GM12878 (cell line): ENCODE results near the gene PHF3. TPM values are rescaled to one million over a fixed set of nuclear protein-coding genes. Genes with fewer than 3 reads are reported as not detected.

Experiments
- ATAC-seq: fragments of 200-7000 bp; cut with Tn5 transposase; 3 replicates; pipeline ENCODE4 v1.9.1; 2020; ENCODE audit warnings: mild to moderate bottlenecking, moderate library complexity
- BruUV-seq: library from RNA; stranded (reverse); fragments of 400-500 nt; replicated peaks from 2 replicates; lab custom pipeline; 2021; lab: Mats Ljungman, UMichigan
- CTCF ChIA-PET: fragments of 300-600 bp; sonication (Branson Sonifier 250); formaldehyde crosslinking; extraction: SDS; loops from one replicate; lab custom pipeline; 2021; ENCODE audit warnings: inconsistent platforms; lab: Yijun Ruan, JAX
- POLR2A ChIA-PET: fragments of 350-600 bp; formaldehyde crosslinking; extraction: SDS; loops from one replicate; lab custom pipeline; 2021; ENCODE audit warnings: inconsistent platforms; lab: Charles Lee
- RAD21 ChIA-PET: fragments of 300-600 bp; sonication (Branson Sonifier 250); formaldehyde crosslinking; loops from one replicate; lab custom pipeline; 2023; ENCODE audit warnings: antibody characterized with exemption; ENCODE audit not compliant: unreplicated experiment; lab: Charles Lee
- SMC1A ChIA-PET: fragments of 300-600 bp; sonication (Branson Sonifier 250); formaldehyde crosslinking; loops from one replicate; lab custom pipeline; 2023; ENCODE audit not compliant: unreplicated experiment, uncharacterized antibody; lab: Charles Lee
- DNase-seq: peaks from one replicate; pipeline ENCODE4 v3.0.0-alpha.2; 2011; ENCODE audit warnings: low read depth, low spot score
- FAIRE-seq: peaks from 3 replicates; lab custom pipeline; 2011; peaks lifted over from hg19 to GRCh38; lab: Jason Lieb, UNC
- H2AFZ ChIP-seq: 2 replicates; pipeline ENCODE4 v1.6.0; 2011; ENCODE audit warnings: low read depth, low read length, control low read depth; ENCODE audit not compliant: control insufficient read depth
- H3K27ac ChIP-seq: 2 replicates; pipeline ENCODE4 v1.5.1; 2011; ENCODE audit warnings: control low read depth; ENCODE audit not compliant: control insufficient read depth, insufficient read depth
- H3K27me3 ChIP-seq, 2 experiments: replicated peaks in 1 of 2; 2 replicates each; pipeline versions ENCODE4 v1.6.0 to v1.6.1; 2011; ENCODE audit warnings: low read length in 1 of 2; ENCODE audit not compliant: control insufficient read depth in 2 of 2, insufficient read depth in 2 of 2
- H3K36me3 ChIP-seq, 2 experiments: 2 replicates each; pipeline ENCODE4 v1.5.1; 2011; ENCODE audit warnings: low read length in 1 of 2; ENCODE audit not compliant: control insufficient read depth in 2 of 2, insufficient read depth in 2 of 2
- H3K4me1 ChIP-seq: 2 replicates; pipeline ENCODE4 v1.6.1; 2011; ENCODE audit warnings: mild to moderate bottlenecking, low read length, moderate library complexity, mixed read lengths; ENCODE audit not compliant: control insufficient read depth, insufficient read depth
- H3K4me2 ChIP-seq: 2 replicates; pipeline ENCODE4 v1.6.0; 2011; ENCODE audit warnings: control low read depth; ENCODE audit not compliant: control insufficient read depth, insufficient read depth
- H3K4me3 ChIP-seq: fragments of 200-600 bp; sonication (generic); 2 replicates; pipeline ENCODE4 v1.5.1; 2016
- H3K79me2 ChIP-seq: 2 replicates; pipeline ENCODE4 v1.6.0; 2011; ENCODE audit warnings: low read length; ENCODE audit not compliant: control insufficient read depth, insufficient read depth
- H3K9ac ChIP-seq: 2 replicates; pipeline ENCODE4 v1.8.0; 2011; ENCODE audit warnings: low read length, control low read depth, mixed read lengths; ENCODE audit not compliant: control insufficient read depth, insufficient read depth
- H3K9me3 ChIP-seq: replicated peaks from 3 replicates; pipeline ENCODE4 v1.5.1; 2011; ENCODE audit warnings: mild to moderate bottlenecking, low read length; ENCODE audit not compliant: control insufficient read depth, insufficient read depth
- H4K20me1 ChIP-seq: 2 replicates; pipeline ENCODE4 v1.6.0; 2011; ENCODE audit not compliant: control insufficient read depth, insufficient read depth
- CEBPZ ChIP-seq: fragments of 150-350 bp; IDR thresholded peaks from 2 replicates; pipeline ENCODE4 v1.6.1; 2016; ENCODE audit warnings: low read depth, low read length
- ESRRA ChIP-seq: IDR thresholded peaks from 2 replicates; pipeline ENCODE4 v1.6.1; 2012; ENCODE audit warnings: mild to moderate bottlenecking, low read length, improper control_type of control experiment
- MEF2A ChIP-seq: IDR thresholded peaks from 2 replicates; pipeline ENCODE4 v1.6.1; 2011; ENCODE audit warnings: low read depth, mild to moderate bottlenecking, low read length, moderate library complexity; ENCODE audit not compliant: insufficient read depth
- RUNX3 ChIP-seq: IDR thresholded peaks from 2 replicates; pipeline ENCODE4 v1.6.1; 2012; ENCODE audit warnings: low read length, inconsistent platforms
- ZNF622 ChIP-seq: fragments of 450-650 bp; IDR thresholded peaks from 2 replicates; pipeline ENCODE4 v1.6.1; 2017; ENCODE audit warnings: mild to moderate bottlenecking, inconsistent platforms
- in situ Hi-C: fragments of 300-500 bp; cut with MboI; formaldehyde crosslinking; loops from 9 replicates; pipeline ENCODE4 v1.14.3; 2018; ENCODE audit warnings: mixed read lengths
- intact Hi-C: fragments of 100-400 bp; cut with micrococcal nuclease; formaldehyde crosslinking; loops from one replicate; pipeline ENCODE4 v1.14.2; 2022; ENCODE audit not compliant: unreplicated experiment
- polyA plus RNA-seq, 11 experiments: library from polyadenylated mRNA; depleted of rRNA in 4 of 11; unstranded in 6 of 11; stranded (reverse) in 5 of 11; fragments of >200 nt; fragmentation: Nextera tagmentation in 4 of 11; fragmentation: Illumina TruSeq in 1 of 11; extraction: Ambion mirVana in 4 of 11; extraction: Trizol in 1 of 11; gene quantifications; 1 replicate in 1 of 11; 2 replicates in 10 of 11; pipeline versions ENCODE4 v1.2.1 to v1.2.3, GENCODE V29; 2011 to 2016; ENCODE audit warnings: inconsistent platforms in 2 of 11, missing spikeins in 2 of 11, low read depth in 1 of 11
- total RNA-seq, 4 experiments: library from RNA; depleted of rRNA in 3 of 4; stranded (reverse); fragments of >200 nt in 3 of 4; fragmentation: Illumina TruSeq in 1 of 4; extraction: Trizol in 1 of 4; gene quantifications; 2 replicates each; pipeline versions ENCODE4 v1.2.1 to v1.2.3, GENCODE V29; 2013 to 2021

The PHF3 gene
- total and polyA plus RNA-seq, 10 of the 15 experiments (the other 5 are each of a cell fraction or from before 2014, with no cell fraction given): 8.3 to 61.5 (median 26.6) TPM

- TF ChIP-seq CEBPZ (no peak), ZNF622 (no peak), RUNX3 (no peak)
- TF ChIP-seq, all 136 proteins: peak for 0
Observed at GRCh38 chr6:63724721-63725120, 89.1 kb downstream of the PHF3 start (continued).

DNA sequence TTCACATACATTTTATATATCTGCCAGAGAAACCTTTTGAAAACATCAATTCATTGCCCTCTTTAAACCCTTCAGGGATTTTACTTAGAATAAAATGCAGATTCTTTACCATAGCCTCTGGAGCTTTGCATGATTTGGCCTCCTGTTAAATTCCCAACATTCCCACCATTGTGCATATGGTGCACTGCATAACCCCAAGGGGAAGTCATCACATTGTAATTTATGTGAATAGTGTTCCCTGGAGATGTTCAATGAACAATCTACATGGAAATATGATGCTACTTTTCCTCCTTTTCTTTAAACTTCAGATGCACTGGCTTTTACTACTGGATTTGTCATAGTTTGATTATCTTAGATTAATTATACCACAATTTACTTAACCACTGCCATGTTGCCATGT, 94.7 kb downstream of the PHF3 start:
- Histone ChIP-seq H3K36me3 (no peaks in the 10 kb centered on the region), H3K9ac (no peak overlapping the region), H3K79me2 (no peaks in the 10 kb centered on the region), H3K4me1 (no peaks in the 10 kb centered on the region), H3K4me2 (no peak overlapping the region), H3K9me3 (no peaks in the 10 kb centered on the region), H3K27me3 (no peaks in the 10 kb centered on the region), H2AFZ (no peak overlapping the region), H4K20me1 (no peaks in the 10 kb centered on the region), H3K4me3 (no peak overlapping the region), H3K27ac (no peak overlapping the region)
- intact Hi-C loops: no loop called here
- FAIRE-seq (no peak), ATAC-seq (no peak), DNase-seq (no peak)
- no TSS peak for BruUV-seq
- POLR2A ChIA-PET: no interaction called here
- CTCF ChIA-PET: interaction anchor here (0.6 kb wide), 1 partner anchor 507 kb away, joined by 4 read pairs; no protein-coding TSS in a partner anchor
- no peak for TF ChIP-seq MEF2A
- no peak for TF ChIP-seq ESRRA
- RAD21 ChIA-PET: no interaction called here
- SMC1A ChIA-PET: no interaction called here
- in situ Hi-C loops: no loop called here
